Panc1 (cell line): ENCODE results near the gene OR5B21. TPM values are rescaled to one million over a fixed set of nuclear protein-coding genes. Genes with fewer than 3 reads are reported as not detected.

Experiments
- ATAC-seq: fragments of 200-7000 bp; cut with Tn5 transposase; 2 replicates; pipeline ENCODE4 v1.9.1; 2020; ENCODE audit warnings: mild to moderate bottlenecking, moderate library complexity
- Bru-seq: library from RNA; stranded (reverse); fragments of 400-500 nt; gene quantifications from one replicate; lab custom pipeline; 2021; lab: Mats Ljungman, UMichigan
- BruChase-seq, 2 experiments: library from RNA; stranded (reverse); fragments of 400-500 nt; gene quantifications; one replicate each; lab custom pipeline; 2021; lab: Mats Ljungman, UMichigan
- BruUV-seq: library from RNA; stranded (reverse); fragments of 400-500 nt; replicated peaks from 2 replicates; lab custom pipeline; 2021; lab: Mats Ljungman, UMichigan
- CTCF ChIA-PET: fragments of 300-600 bp; sonication (Branson Sonifier 250); formaldehyde crosslinking; loops from one replicate; lab custom pipeline; 2022; ENCODE audit warnings: antibody characterized with exemption; lab: Charles Lee
- POLR2A ChIA-PET: fragments of 300-600 bp; sonication (Branson Sonifier 250); formaldehyde crosslinking; loops from one replicate; lab custom pipeline; 2022; ENCODE audit warnings: antibody characterized with exemption; lab: Charles Lee
- DNase-seq: peaks from one replicate; pipeline ENCODE4 v3.0.0-alpha.2; 2010; ENCODE audit warnings: low read depth, low spot score
- H3K27ac ChIP-seq: 2 replicates; pipeline ENCODE4 v1.5.1; 2011; ENCODE audit warnings: mild to moderate bottlenecking, low read length, inconsistent platforms
- H3K27me3 ChIP-seq: fragments of 200-500 bp; sonication (Bioruptor generic); 2 replicates; pipeline ENCODE4 v1.6.0; 2014; ENCODE audit warnings: low read length, inconsistent platforms; ENCODE audit not compliant: control insufficient read depth, insufficient read depth
- H3K36me3 ChIP-seq: fragments of 200-500 bp; sonication (Bioruptor generic); 2 replicates; pipeline ENCODE4 v1.5.1; 2014; ENCODE audit warnings: inconsistent platforms, mild to moderate bottlenecking, low read length, moderate library complexity; ENCODE audit not compliant: control insufficient read depth, insufficient read depth
- H3K4me1 ChIP-seq: 2 replicates; pipeline ENCODE4 v1.5.1; 2011; ENCODE audit warnings: inconsistent platforms, mild to moderate bottlenecking, low read length, moderate library complexity; ENCODE audit not compliant: control insufficient read depth, insufficient read depth
- H3K4me3 ChIP-seq, 2 experiments: 2 replicates each; pipeline ENCODE4 v1.5.1; 2011 to 2012; ENCODE audit warnings: low read depth in 2 of 2, low read length in 2 of 2, mild to moderate bottlenecking in 2 of 2, inconsistent platforms in 1 of 2, moderate library complexity in 1 of 2
- H3K9me3 ChIP-seq: fragments of 200-500 bp; sonication (Bioruptor generic); 2 replicates; pipeline ENCODE4 v1.5.1; 2014; ENCODE audit warnings: low read depth, mild to moderate bottlenecking, inconsistent platforms, low read length, moderate library complexity; ENCODE audit not compliant: control insufficient read depth, insufficient read depth
- POLR2AphosphoS5 ChIP-seq: IDR thresholded peaks from 2 replicates; pipeline ENCODE4 v1.6.1; 2012; ENCODE audit warnings: mild to moderate bottlenecking, low read depth, low read length, moderate library complexity
- SIN3A ChIP-seq: IDR thresholded peaks from 2 replicates; pipeline ENCODE4 v1.6.1; 2012; ENCODE audit warnings: low read depth, mild to moderate bottlenecking, low read length, moderate library complexity, borderline replicate concordance; ENCODE audit not compliant: insufficient read depth
- TCF7L2 ChIP-seq: IDR thresholded peaks from 2 replicates; pipeline ENCODE4 v1.6.1; 2011; ENCODE audit warnings: mild to moderate bottlenecking, low read depth, low read length, inconsistent platforms
- in situ Hi-C: cut with HindIII; loops from 2 replicates; pipeline ENCODE4 v1.10.0; 2016; ENCODE audit warnings: low sequenced_read_pairs, low pct_unique_long_range_greater_than_20kb
- intact Hi-C: fragments of 100-400 bp; cut with micrococcal nuclease; formaldehyde crosslinking; loops from one replicate; pipeline ENCODE4 v1.10.0; 2022; ENCODE audit not compliant: unreplicated experiment
- long read RNA-seq: library from polyadenylated mRNA; unstranded; transcript quantifications from one replicate; pipeline ENCODE4 v2.0.0, GENCODE V29; 2021; ENCODE audit not compliant: unreplicated experiment
- polyA plus RNA-seq: library from polyadenylated mRNA; unstranded; fragments of >200 nt; gene quantifications from one replicate; pipeline ENCODE4 v1.2.1, GENCODE V29; 2012; ENCODE audit warnings: missing spikeins; ENCODE audit not compliant: insufficient read length
- total RNA-seq: library from RNA; stranded (reverse); gene quantifications from one replicate; pipeline ENCODE4 v1.2.1, GENCODE V29; 2021; ENCODE audit not compliant: unreplicated experiment
- TF ChIP-seq, protein P1 (sequence below): fragments of 450-650 bp; IDR thresholded peaks from 2 replicates; pipeline ENCODE4 v1.5.1; 2017; ENCODE audit warnings: mild to moderate bottlenecking
- TF ChIP-seq, protein P2 (sequence below), 2 experiments: IDR thresholded peaks; 2 replicates each; pipeline ENCODE4 v1.6.1; 2011 to 2012; ENCODE audit warnings: low read depth in 2 of 2, control low read depth in 1 of 2, low read length in 1 of 2, mild to moderate bottlenecking in 1 of 2, moderate library complexity in 1 of 2; ENCODE audit not compliant: insufficient read depth in 1 of 2

The OR5B21 gene
- total RNA-seq: not detected
- not detected for polyA plus RNA-seq
- percentile 21 among the genes with signal in this experiment for Bru-seq, nascent RNA
- BruChase-seq, experiment 1, labeled RNA remaining after a 2-hour chase: not detected
- not detected for BruChase-seq, experiment 2, labeled RNA remaining after a 6-hour chase
- long read RNA-seq: 0 reads

DNA sequence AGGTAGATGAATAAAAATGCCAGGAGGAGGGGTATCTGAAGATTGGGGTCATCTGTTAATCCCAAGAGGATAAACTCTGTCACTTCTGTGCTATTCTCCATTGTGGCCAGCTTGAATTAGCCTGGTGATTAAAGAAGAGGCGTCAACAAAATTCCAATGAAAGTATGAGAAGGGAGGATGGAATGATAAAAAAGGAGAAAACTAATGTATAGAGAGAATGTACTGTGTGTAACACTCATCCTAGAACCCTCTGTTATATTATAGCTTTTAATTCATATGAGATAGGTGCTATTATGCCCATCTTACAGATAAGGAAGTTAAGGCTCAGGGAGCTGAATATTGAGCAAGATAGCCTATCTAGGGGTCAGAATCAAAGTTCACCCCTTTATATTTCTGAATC is at the start of gene OR5B21:
Gene OR5B21 (minus strand): TSS at position 101 of the 400 bp plus-strand sequence. CDS start 0 bp downstream, at position 101.
- in situ Hi-C loops: no loop called here

DNA sequence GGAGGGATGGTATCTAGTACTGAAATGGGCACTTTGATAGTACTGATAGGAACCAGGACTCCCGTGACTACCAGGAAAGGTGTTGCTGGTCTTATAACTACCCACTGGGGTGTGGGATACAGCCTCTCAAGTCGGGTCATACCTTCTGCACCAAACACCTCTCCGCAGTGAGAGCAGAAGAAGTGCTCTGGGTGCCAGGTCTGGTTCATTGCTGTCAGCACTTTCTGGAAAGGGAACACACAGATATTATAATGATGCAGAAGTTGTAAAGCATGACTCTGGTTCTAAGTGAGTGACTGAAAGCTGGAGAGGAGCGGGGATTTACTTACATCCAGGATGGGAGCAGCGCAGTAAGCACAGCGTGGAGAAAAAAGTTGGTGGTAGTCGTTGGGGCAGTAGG is 41.7 kb upstream of the OR5B21 start:
- ATAC-seq (no peak), DNase-seq (no peak)
- in situ Hi-C loops: no loop called here
- Histone ChIP-seq H3K4me3 (no peak overlapping the region), H3K27me3 (no peaks in the 10 kb centered on the region), H3K4me1 (no peaks in the 10 kb centered on the region), H3K36me3 (no peaks in the 10 kb centered on the region), H3K9me3 (no peaks in the 10 kb centered on the region), H3K27ac (no peak overlapping the region)
- CTCF ChIA-PET: no interaction called here
- no peak for TF ChIP-seq SIN3A
- no peak for TF ChIP-seq POLR2AphosphoS5
- TF ChIP-seq, protein P1, sequence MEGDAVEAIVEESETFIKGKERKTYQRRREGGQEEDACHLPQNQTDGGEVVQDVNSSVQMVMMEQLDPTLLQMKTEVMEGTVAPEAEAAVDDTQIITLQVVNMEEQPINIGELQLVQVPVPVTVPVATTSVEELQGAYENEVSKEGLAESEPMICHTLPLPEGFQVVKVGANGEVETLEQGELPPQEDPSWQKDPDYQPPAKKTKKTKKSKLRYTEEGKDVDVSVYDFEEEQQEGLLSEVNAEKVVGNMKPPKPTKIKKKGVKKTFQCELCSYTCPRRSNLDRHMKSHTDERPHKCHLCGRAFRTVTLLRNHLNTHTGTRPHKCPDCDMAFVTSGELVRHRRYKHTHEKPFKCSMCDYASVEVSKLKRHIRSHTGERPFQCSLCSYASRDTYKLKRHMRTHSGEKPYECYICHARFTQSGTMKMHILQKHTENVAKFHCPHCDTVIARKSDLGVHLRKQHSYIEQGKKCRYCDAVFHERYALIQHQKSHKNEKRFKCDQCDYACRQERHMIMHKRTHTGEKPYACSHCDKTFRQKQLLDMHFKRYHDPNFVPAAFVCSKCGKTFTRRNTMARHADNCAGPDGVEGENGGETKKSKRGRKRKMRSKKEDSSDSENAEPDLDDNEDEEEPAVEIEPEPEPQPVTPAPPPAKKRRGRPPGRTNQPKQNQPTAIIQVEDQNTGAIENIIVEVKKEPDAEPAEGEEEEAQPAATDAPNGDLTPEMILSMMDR: no peak
- TF ChIP-seq, protein P2, sequence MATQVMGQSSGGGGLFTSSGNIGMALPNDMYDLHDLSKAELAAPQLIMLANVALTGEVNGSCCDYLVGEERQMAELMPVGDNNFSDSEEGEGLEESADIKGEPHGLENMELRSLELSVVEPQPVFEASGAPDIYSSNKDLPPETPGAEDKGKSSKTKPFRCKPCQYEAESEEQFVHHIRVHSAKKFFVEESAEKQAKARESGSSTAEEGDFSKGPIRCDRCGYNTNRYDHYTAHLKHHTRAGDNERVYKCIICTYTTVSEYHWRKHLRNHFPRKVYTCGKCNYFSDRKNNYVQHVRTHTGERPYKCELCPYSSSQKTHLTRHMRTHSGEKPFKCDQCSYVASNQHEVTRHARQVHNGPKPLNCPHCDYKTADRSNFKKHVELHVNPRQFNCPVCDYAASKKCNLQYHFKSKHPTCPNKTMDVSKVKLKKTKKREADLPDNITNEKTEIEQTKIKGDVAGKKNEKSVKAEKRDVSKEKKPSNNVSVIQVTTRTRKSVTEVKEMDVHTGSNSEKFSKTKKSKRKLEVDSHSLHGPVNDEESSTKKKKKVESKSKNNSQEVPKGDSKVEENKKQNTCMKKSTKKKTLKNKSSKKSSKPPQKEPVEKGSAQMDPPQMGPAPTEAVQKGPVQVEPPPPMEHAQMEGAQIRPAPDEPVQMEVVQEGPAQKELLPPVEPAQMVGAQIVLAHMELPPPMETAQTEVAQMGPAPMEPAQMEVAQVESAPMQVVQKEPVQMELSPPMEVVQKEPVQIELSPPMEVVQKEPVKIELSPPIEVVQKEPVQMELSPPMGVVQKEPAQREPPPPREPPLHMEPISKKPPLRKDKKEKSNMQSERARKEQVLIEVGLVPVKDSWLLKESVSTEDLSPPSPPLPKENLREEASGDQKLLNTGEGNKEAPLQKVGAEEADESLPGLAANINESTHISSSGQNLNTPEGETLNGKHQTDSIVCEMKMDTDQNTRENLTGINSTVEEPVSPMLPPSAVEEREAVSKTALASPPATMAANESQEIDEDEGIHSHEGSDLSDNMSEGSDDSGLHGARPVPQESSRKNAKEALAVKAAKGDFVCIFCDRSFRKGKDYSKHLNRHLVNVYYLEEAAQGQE (IDR thresholded peaks at IDR 0.05; ENCODE audit: insufficient read depth in 1 of 2, low read depth in 2 of 2, low read length in 1 of 2): no peak
- no peak for TF ChIP-seq TCF7L2
- no TSS peak for BruUV-seq
- POLR2A ChIA-PET: interaction anchor here (0.6 kb wide), 1 partner anchor 726 kb away, joined by 3 read pairs; no protein-coding TSS in a partner anchor
- intact Hi-C loops: no loop called here

More for the DNA sequence above, at the start of gene OR5B21:
- intact Hi-C loops: no loop called here
- no peak for TF ChIP-seq SIN3A
- no peak for TF ChIP-seq POLR2AphosphoS5
- TF ChIP-seq, protein P2 (IDR thresholded peaks at IDR 0.05; ENCODE audit: insufficient read depth in 1 of 2, low read depth in 2 of 2, low read length in 1 of 2): no peak
- H3K9me3 ChIP-seq: no peaks in the 10 kb centered on the region
- H3K4me3 ChIP-seq: no peak within 1 kb of the TSS
- DNase-seq (no peak), ATAC-seq (no peak)
- no peak within 1 kb of the TSS for H3K27ac ChIP-seq
- no peaks in the 10 kb centered on the region for H3K36me3 ChIP-seq
- no peaks in the 10 kb centered on the region for H3K4me1 ChIP-seq
- H3K27me3 ChIP-seq: peaks cover 3% of the 10 kb centered on the region; the same call in 1 of the 2 replicates
- CTCF ChIA-PET: no interaction called here
- BruUV-seq: no TSS peak
- POLR2A ChIA-PET: no interaction called here
